Right lobe of liver (tissue), 4 donors: Measurements from ENCODE around the gene INAFM2.

Experiments used
- CTCF ChIP-seq, 4 donors: fragments of 200-600 bp in 3 of 4; fragments of 450-650 bp in 1 of 4; IDR thresholded peaks; one replicate each; pipeline versions ENCODE4 v1.5.1 to v1.8.0; 2016 to 2022; ENCODE audit warnings: antibody characterized with exemption in 4 of 4, mild to moderate bottlenecking in 2 of 4
- POLR2A ChIP-seq: fragments of 450-650 bp; IDR thresholded peaks from one replicate; pipeline ENCODE4 v1.6.1; 2017; ENCODE audit warnings: antibody characterized with exemption, mild to moderate bottlenecking
- donor health status: DM: no; HTN: no; CAD: no.
- donor health status: DM: no; HTN: no; CAD: no.
- donor health status: DM: no; HTN: yes; CAD: no.

- TF ChIP-seq CTCF (IDR thresholded peaks at IDR 0.05) (no peak), POLR2A (no peak)
Measured at GRCh38 chr15:40340038-40340739, 16.7 kb downstream of the INAFM2 start.
